Testis (tissue), 3 donors: ENCODE data around the gene GREB1L. TPM values are rescaled to one million over a fixed set of nuclear protein-coding genes. Genes with fewer than 3 reads are reported as not detected.

Experiments used
- DNase-seq: peaks from one replicate; pipeline ENCODE4 v3.0.0-alpha.2; 2019
- H3K27ac ChIP-seq, 2 donors: fragments of 200-600 bp; sonication (generic); one replicate each; pipeline ENCODE4 v1.5.1; 2019
- H3K27me3 ChIP-seq: fragments of 200-600 bp; sonication (generic); one replicate; pipeline ENCODE4 v1.5.1; 2019
- H3K36me3 ChIP-seq: fragments of 200-600 bp; sonication (generic); one replicate; pipeline ENCODE4 v1.5.1; 2017; ENCODE audit warnings: low read depth; ENCODE audit errors: missing control alignments
- H3K4me1 ChIP-seq: fragments of 200-600 bp; sonication (generic); one replicate; pipeline ENCODE4 v1.5.1; 2019
- H3K4me3 ChIP-seq, 2 donors: fragments of 200-600 bp; sonication (generic); one replicate each; pipeline ENCODE4 v1.5.1; 2017 to 2019
- H3K9me3 ChIP-seq: fragments of 200-600 bp; sonication (generic); one replicate; pipeline ENCODE4 v1.5.1; 2017
- CTCF ChIP-seq, 3 experiments: fragments of 450-650 bp in 2 of 3; fragments of 200-600 bp in 1 of 3; sonication (generic) in 1 of 3; IDR thresholded peaks; one replicate each; pipeline ENCODE4 v1.5.1; 2016 to 2019; ENCODE audit warnings: antibody characterized with exemption in 3 of 3, mild to moderate bottlenecking in 2 of 3, moderate library complexity in 1 of 3
- POLR2A ChIP-seq: fragments of 450-650 bp; IDR thresholded peaks from one replicate; pipeline ENCODE4 v1.6.1; 2017; ENCODE audit warnings: antibody characterized with exemption, mild to moderate bottlenecking, moderate library complexity
- WGBS, 2 donors: methylation state at CpG; one replicate each; pipeline ENCODE4 v1.1.5; 2018; 5-methylcytosine and 5-hydroxymethylcytosine counted together
- intact Hi-C: fragments of 100-400 bp; cut with DNase I; formaldehyde crosslinking; loops from one replicate; pipeline ENCODE4 v1.15.1; 2023; ENCODE audit warnings: low total_unique reads
- polyA plus RNA-seq: library from polyadenylated mRNA; stranded (reverse); fragments of 350-450 nt; fragmentation: Illumina TruSeq; extraction: RNeasy Lipid Tissue Mini Kit (QIAGEN cat#74804); gene quantifications from one replicate; pipeline ENCODE4 v1.2.3, GENCODE V29; 2014; ENCODE audit warnings: low read depth, low replicate concordance; ENCODE audit not compliant: insufficient read depth
- total RNA-seq, 2 donors: library from RNA; depleted of rRNA; stranded (reverse); fragments of >200 nt; gene quantifications; one replicate each; pipeline ENCODE4 v1.2.3, GENCODE V29; 2016

GREB1L gene
- total and polyA plus RNA-seq, 3 donors from 2014 or later, result 11.9 to 40.6 (median 38.4) TPM

GRCh38 chr18:21361307-21361880, 119.4 kb downstream of the GREB1L start:
- peaks cover 13% of the 10 kb centered on the region for H3K4me1 ChIP-seq
- no peak for DNase-seq
- intact Hi-C loops, result no loop called here

GRCh38 chr18:21362831-21363230, 120.8 kb downstream of the GREB1L start:
- DNase-seq, result no peak
- 41 to 58% methylated on average over 1 of the region's 1 CpG for WGBS, 2 donors
- Histone ChIP-seq H3K4me3 (no peak overlapping the region), H3K27me3 (no peaks in the 10 kb centered on the region), H3K4me1 (peaks cover 18% of the 10 kb centered on the region), H3K27ac (peak overlapping the region in 1 of 2 donors; percentile 47), H3K9me3 (no peaks in the 10 kb centered on the region), H3K36me3 (no peaks in the 10 kb centered on the region)
- TF ChIP-seq CTCF (IDR thresholded peaks at IDR 0.05), result no peak
- TF ChIP-seq POLR2A, result no peak
- intact Hi-C loops, result no loop called here

More at GRCh38 chr18:21361307-21361880, 119.4 kb downstream of the GREB1L start:
- Histone ChIP-seq H3K27me3 (no peaks in the 10 kb centered on the region), H3K4me3 (no peak overlapping the region), H3K27ac (peak overlapping the region; percentile 10 to 11), H3K9me3 (no peaks in the 10 kb centered on the region), H3K36me3 (no peaks in the 10 kb centered on the region)
- TF ChIP-seq POLR2A (no peak), CTCF (IDR thresholded peaks at IDR 0.05) (no peak)

GRCh38 chr18:21363348-21363747, 121.3 kb downstream of the GREB1L start:
- Histone ChIP-seq H3K27me3 (no peaks in the 10 kb centered on the region), H3K4me1 (peaks cover 18% of the 10 kb centered on the region), H3K4me3 (no peak overlapping the region), H3K9me3 (no peaks in the 10 kb centered on the region), H3K27ac (peak overlapping the region in 1 of 2 donors; percentile 12), H3K36me3 (no peaks in the 10 kb centered on the region)
- no peak for TF ChIP-seq CTCF (IDR thresholded peaks at IDR 0.05)
- no peak for TF ChIP-seq POLR2A
- no peak for DNase-seq
- intact Hi-C loops, result no loop called here
- WGBS, 2 donors, result 9 to 11% methylated on average over 1 of the region's 1 CpG

- WGBS, 2 donors, result 73 to 76% methylated on average over 2 of the region's 2 CpGs
- DNase-seq, result no peak
- no peaks in the 10 kb centered on the region for H3K9me3 ChIP-seq
- H3K27me3 ChIP-seq, result no peaks in the 10 kb centered on the region
- peaks cover 18% of the 10 kb centered on the region for H3K4me1 ChIP-seq
- intact Hi-C loops, result no loop called here
- H3K4me3 ChIP-seq, result no peak overlapping the region
- TF ChIP-seq CTCF (IDR thresholded peaks at IDR 0.05) (no peak), POLR2A (no peak)
- H3K36me3 ChIP-seq, result no peaks in the 10 kb centered on the region
- no peak overlapping the region for H3K27ac ChIP-seq
Measured at GRCh38 chr18:21364471-21364870, 122.4 kb downstream of the GREB1L start.

GRCh38 chr18:21366896-21367295, 124.9 kb downstream of the GREB1L start:
- 56 to 70% methylated on average over 2 of the region's 2 CpGs for WGBS, 2 donors
- H3K36me3 ChIP-seq, result no peaks in the 10 kb centered on the region
- TF ChIP-seq CTCF (IDR thresholded peaks at IDR 0.05) (no peak), POLR2A (no peak)
- no peak overlapping the region for H3K4me3 ChIP-seq
- intact Hi-C loops, result no loop called here
- no peaks in the 10 kb centered on the region for H3K27me3 ChIP-seq
- H3K4me1 ChIP-seq, result peaks cover 11% of the 10 kb centered on the region
- no peak for DNase-seq
- no peaks in the 10 kb centered on the region for H3K9me3 ChIP-seq
- no peak overlapping the region for H3K27ac ChIP-seq
